HG03095 (cell line): ENCODE data around the gene APOE.
"Not testable (repeated sequence)": the region's sequence is repeated elsewhere in the genome, so short reads cannot be mapped to it uniquely, and the experiment has no call there.

Experiments used
- ATAC-seq: cut with Tn5 transposase; IDR thresholded peaks from one replicate; pipeline ENCODE4 v1.9.1; 2021; ENCODE audit warnings: moderate library complexity; ENCODE audit not compliant: unreplicated experiment

APOE gene

DNA sequence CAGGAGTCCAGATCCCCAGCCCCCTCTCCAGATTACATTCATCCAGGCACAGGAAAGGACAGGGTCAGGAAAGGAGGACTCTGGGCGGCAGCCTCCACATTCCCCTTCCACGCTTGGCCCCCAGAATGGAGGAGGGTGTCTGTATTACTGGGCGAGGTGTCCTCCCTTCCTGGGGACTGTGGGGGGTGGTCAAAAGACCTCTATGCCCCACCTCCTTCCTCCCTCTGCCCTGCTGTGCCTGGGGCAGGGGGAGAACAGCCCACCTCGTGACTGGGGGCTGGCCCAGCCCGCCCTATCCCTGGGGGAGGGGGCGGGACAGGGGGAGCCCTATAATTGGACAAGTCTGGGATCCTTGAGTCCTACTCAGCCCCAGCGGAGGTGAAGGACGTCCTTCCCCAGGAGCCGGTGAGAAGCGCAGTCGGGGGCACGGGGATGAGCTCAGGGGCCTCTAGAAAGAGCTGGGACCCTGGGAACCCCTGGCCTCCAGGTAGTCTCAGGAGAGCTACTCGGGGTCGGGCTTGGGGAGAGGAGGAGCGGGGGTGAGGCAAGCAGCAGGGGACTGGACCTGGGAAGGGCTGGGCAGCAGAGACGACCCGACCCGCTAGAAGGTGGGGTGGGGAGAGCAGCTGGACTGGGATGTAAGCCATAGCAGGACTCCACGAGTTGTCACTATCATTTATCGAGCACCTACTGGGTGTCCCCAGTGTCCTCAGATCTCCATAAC, at the start of gene APOE:
Gene APOE (plus strand): TSS at position 360 of the 724 bp plus-strand sequence. CDS start 829 bp downstream, outside the sequence.
- no peak for ATAC-seq

DNA sequence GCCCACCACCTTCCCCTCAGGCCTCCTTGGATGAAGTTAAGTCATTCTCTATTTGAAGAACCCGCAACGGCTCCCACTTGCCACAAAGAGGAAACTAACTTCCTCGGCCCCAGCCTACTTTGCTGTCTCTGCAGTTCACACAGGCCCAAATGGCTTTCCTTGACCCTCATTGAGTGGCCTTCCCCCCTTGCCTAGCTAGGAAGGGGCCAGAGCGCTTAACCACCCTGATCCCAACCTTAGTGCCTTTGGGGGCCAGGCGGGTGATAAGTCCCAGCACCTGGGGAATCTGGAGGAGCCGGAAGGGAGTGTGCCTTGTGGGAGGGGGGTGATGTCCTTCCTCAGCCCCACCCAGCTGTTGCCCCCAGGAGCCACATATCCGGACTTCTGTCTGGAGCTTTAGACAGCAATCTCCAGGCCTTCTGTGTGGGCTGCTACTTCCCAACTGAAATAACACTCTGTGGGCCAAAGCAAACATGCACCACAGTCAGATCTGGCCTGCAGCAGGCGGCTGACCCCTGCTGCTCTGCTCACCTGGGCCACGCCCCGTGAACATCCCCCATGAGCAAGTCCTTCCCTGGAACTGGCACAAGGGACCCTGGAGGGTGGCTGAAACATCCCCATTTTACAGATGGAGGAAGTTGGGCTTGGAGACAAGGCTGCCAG, 49.0 kb upstream of the APOE start:
- no peak for ATAC-seq

DNA sequence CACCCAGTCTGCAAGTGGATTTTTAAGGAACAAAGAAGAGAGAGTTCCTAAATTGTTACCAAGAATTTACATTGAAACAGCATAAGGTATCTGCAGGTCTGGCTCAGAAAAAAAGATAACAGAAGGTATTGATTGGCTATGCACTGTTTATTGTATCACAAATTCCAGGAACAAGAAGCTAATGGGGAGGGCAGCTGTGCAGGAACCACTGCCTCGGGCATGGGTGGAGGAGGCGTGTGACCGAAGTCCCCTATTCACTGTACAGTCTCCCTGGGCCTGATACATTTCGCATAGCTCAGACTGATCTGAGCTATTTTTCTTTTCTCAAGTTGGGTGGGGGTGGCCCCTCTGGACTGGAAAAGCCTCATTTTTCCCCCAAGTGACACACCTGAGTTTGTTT, 47.8 kb upstream of the APOE start:
- ATAC-seq, result no peak

DNA sequence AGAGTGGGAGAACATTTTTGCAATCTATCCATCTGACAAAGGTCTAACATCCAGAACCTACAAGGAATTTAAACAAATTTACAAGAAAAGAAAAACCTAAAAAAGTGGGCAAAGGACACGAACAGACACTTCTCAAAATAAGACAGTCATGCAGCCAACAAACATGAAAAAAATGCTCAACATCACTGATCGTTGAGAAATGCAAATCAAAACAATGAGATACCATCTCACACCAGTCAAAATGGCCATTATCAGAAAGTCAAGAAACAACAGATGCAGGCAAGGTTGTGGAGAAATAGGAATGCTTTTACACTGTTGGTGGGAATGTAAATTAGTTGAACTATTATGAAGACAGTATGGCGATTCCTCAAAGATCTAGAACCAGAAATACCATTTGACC, 44.0 kb upstream of the APOE start:
- ATAC-seq, result not testable (repeated sequence)

DNA sequence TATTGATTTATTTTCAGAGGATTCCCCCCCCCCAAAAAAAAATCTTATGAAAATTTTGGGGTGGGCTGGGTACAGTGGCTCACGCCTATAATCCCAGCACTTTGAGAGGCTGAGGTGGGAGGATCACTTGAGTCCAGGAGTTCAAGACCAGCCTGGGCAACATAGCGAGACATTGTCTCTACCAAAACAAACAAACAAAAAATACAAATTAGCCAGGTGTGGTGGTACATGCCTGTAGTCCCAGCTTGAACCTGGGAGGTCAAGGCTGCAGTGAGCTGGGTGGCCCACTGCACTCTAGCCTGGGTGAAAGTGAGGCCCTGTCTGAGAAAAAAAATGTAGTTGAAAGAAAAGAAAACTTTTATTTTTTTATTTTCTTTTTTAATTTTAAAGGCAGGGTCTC, 41.6 kb upstream of the APOE start:
- ATAC-seq, result no peak

DNA sequence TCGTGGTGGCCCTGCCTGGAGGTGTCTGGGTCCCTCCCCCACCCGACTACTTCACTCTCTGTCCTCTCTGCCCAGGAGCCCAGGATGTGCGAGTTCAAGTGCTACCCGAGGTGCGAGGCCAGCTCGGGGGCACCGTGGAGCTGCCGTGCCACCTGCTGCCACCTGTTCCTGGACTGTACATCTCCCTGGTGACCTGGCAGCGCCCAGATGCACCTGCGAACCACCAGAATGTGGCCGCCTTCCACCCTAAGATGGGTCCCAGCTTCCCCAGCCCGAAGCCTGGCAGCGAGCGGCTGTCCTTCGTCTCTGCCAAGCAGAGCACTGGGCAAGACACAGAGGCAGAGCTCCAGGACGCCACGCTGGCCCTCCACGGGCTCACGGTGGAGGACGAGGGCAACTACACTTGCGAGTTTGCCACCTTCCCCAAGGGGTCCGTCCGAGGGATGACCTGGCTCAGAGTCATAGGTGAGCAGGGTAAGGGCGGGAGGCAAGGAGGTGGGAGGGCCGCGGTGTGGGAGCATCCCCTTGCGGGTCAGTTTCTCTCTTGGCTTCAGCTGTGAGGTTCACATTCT, 40.3 kb upstream of the APOE start:
- ATAC-seq, result no peak

DNA sequence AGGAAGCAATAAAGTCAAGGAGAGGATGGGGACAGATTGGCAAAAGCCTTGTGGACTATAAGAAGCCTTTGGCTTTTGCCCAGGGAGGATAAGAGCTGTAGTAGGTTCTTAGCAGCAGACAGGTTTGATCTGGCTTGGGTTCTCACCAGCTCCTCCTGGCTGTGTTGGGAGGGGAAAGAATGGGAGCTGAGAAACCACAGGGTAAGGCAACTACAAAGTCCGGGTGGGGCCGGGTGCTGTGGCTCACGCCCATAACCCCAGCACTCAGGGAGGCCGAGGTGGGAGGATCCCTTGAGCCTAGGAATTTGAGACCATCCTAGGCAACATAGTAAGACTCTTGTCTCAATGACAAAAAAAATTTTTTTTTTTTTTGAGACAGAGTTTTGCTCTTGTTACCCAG, 38.9 kb upstream of the APOE start:
- no peak for ATAC-seq

DNA sequence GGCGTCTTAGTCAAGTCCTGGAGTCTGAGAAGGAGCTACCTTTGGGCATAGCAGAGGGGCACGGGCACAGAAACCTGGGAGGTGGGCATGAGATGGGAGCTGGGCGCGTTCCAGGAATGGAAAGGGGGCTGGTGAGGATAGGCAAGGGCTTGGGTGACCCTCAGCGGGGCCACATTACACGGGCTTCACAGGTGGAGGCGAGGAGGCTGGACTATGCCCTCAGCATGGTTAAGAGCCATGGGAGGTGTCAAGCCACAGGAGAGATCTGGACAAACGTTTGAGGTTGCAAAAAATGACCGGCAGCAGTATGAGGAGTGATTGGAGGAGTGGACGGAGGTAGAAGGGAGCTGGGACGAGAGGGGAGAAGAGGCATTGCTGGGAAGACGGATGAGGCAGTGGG, 38.0 kb upstream of the APOE start:
- no peak for ATAC-seq

DNA sequence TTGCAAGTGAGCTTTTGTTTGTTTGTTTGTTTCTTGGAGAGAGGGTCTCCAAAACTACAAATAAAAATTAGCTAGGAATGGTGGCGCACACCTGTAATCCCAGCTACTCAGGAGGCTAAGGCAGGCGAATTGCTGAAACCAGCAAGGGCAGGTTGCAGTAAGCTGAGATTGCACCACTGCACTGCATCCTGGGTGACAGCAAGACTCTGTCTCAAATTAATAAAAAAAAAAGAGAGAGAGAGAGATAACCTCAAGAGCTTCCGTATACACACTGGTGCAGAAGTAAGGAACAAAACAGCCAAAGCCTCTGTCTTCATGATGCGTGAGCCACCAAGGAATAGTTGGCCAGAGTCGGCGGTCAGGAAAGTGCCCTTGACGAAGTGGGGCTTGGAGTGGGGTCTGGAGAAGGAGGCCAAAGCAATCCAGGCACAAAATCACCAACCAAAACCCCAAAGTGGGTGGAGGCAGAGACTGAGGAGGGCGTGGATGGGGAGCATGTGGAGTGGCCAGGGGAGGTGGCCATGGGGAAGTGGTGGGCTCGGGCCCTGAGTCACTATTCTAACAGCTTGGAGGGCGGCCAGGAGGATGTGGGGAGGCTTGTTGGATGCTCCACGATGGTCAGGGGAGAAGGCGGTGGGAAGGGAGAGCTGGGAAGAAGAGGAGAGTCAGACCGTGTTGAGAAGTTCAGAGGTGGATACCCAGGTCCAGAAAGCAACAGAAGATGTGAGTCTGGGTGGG, 35.7 kb upstream of the APOE start:
- ATAC-seq, result no peak

DNA sequence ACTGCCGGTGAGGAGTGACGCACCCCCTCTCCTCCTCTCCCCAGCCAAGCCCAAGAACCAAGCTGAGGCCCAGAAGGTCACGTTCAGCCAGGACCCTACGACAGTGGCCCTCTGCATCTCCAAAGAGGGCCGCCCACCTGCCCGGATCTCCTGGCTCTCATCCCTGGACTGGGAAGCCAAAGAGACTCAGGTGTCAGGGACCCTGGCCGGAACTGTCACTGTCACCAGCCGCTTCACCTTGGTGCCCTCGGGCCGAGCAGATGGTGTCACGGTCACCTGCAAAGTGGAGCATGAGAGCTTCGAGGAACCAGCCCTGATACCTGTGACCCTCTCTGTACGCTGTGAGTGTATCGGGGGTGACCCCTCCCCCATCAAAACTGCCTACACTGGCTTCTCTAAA, 33.8 kb upstream of the APOE start:
- no peak for ATAC-seq

DNA sequence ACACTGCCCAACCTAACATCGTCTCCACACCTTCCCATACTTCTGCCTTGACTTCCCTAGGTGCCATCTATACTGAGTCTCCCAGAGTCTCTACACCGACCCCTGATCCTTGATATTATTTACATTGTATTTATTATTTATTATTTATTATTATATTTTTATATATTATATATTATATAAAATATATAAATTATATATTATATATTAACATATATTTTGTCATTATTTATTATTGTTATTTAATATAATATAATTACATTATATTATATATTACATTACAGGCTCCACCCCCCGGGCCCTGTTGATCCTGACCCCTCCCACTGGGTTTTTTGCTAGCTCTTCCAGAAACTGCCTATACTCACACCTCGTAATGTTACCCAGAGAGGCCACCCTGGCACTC, 32.9 kb upstream of the APOE start:
- no peak for ATAC-seq

DNA sequence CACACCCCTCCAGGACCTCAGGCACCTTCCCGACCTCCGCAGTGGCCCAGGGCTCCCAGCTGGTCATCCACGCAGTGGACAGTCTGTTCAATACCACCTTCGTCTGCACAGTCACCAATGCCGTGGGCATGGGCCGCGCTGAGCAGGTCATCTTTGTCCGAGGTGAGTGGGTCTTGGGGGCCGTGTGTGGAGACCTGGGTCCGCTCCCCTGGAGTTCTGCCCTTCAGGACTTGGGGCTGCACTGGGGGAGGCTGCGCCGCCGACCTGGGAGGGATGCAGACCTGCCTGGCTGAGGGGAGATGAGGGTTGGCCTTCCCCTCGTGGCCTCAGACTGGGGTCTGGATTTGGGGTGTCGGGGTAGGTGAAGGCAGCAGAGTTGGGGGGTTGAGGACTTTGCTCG, 31.3 kb upstream of the APOE start:
- ATAC-seq, result no peak

DNA sequence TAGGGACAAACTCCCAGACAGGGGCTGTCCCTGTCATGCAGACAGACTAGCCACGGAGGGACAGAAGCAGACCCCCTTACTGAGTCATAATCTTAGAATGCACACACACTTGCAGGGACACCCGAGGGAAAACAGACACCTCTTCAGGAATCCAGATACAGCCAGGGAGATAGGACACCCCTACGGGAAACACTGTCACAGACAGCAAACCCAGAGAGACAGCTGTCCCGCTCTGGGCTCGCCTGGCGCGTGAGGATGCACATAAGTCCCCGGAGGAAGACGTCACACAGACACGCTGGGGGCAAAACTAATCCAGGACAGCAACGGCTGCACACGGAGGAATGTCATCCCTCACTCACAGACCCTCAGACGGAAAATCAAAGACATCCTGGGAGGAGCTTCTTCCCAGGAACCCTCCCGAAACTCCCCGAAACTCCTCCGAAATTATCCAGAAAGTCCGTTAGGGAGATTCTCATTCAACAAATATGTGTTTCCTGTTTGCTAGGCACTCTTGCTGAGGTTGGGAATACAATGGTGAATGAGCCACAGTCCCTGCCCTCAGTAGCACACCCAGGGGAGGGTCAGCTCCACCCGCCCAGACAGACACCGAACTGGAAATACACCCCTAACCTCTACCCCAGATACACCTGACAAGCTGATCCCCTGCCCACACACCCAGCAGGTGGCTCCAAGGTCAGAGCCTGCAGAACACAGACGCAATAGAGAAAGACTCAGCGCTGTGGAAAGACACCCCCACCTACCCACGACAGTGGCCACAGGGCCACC, 29.7 kb upstream of the APOE start:
- ATAC-seq, result no peak

DNA sequence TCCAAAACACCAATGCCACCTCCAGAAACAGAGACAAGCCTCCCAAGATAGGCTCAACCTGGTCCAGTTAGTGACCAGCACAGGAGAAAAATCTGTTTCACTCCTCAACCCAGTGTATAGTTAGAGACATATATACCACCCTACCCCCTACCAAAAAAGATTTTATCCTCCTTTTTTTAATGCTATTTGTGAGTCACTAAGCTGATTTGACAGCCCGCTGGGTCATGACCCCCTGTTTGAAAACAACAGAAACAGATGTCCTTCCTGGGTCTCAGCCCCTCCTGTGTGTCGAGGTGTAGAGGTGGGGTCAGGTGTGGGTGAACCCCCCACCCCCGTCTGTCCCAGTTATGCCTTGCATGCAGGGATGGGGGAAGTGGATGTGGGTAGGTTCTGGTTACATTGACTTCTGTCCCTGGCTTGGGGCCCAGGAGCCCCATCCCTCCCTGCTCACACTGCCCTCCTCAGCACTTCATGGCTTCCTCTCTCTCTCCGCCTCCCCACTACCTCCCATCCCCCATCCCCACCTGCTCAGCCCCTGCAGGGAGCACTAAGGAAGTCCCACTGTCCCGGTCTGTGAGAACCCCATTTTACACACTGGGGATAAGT, 28.6 kb upstream of the APOE start:
- no peak for ATAC-seq

DNA sequence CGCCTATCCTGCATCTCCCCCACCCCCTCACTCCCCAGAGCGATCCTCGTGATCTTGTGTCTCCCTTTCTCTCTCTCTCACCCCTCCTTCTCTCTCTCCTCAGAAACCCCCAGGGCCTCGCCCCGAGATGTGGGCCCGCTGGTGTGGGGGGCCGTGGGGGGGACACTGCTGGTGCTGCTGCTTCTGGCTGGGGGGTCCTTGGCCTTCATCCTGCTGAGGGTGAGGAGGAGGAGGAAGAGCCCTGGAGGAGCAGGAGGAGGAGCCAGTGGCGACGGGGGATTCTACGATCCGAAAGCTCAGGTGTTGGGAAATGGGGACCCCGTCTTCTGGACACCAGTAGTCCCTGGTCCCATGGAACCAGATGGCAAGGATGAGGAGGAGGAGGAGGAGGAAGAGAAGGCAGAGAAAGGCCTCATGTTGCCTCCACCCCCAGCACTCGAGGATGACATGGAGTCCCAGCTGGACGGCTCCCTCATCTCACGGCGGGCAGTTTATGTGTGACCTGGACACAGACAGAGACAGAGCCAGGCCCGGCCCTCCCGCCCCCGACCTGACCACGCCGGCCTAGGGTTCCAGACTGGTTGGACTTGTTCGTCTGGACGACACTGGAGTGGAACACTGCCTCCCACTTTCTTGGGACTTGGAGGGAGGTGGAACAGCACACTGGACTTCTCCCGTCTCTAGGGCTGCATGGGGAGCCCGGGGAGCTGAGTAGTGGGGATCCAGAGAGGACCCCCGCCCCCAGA, 27.3 kb upstream of the APOE start:
- ATAC-seq, result no peak

DNA sequence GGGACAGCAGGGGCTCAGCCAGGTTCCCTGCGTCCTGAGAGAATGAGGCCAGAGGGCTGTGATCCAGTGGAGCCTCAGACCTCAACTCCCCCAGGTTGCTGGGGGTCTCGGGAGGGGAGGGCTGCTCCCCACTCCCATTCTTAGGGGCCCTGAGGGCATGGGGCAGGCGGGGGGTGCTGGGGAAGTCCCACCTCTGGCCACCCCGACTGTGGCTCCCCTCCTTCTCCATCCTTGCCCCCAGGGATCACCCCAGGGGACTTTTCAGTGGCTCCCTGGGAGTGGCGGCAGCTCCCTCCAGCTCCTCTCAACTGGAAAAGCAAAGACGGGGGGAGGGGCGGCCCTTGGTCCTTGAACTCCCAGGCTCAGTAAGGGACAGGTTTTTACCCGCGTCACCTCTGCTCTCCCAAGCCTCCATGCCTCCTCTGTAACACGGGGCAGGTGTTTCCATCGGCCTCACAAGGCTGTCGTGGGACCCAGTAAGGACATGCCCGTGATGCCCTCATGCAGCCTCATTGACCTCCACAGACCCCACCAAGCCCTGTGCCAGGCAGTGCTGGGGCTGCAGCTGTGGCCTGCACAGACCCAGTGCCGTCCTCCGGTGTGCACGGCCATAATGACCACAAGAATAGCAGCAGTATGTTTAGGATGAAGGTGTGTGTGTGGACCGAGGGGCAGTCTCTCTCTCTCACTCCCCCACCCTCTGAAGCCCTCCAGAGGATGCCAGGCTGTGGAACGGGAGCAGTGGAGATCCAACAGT, 26.1 kb upstream of the APOE start:
- ATAC-seq, result no peak

DNA sequence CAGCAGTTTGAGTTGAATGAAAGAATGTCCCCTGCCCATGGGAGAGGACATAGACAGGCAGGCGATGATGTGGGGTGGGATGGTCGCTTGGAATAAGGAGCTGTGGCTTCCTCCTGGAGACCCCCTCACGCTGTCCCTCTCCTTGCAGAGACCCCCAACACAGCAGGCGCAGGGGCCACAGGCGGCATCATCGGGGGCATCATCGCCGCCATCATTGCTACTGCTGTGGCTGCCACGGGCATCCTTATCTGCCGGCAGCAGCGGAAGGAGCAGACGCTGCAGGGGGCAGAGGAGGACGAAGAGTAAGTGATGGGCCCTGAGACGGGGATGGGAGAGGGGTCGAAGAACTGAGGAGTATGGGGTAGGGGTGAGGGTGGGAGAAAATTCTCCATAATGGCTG, 23.5 kb upstream of the APOE start:
- no peak for ATAC-seq

DNA sequence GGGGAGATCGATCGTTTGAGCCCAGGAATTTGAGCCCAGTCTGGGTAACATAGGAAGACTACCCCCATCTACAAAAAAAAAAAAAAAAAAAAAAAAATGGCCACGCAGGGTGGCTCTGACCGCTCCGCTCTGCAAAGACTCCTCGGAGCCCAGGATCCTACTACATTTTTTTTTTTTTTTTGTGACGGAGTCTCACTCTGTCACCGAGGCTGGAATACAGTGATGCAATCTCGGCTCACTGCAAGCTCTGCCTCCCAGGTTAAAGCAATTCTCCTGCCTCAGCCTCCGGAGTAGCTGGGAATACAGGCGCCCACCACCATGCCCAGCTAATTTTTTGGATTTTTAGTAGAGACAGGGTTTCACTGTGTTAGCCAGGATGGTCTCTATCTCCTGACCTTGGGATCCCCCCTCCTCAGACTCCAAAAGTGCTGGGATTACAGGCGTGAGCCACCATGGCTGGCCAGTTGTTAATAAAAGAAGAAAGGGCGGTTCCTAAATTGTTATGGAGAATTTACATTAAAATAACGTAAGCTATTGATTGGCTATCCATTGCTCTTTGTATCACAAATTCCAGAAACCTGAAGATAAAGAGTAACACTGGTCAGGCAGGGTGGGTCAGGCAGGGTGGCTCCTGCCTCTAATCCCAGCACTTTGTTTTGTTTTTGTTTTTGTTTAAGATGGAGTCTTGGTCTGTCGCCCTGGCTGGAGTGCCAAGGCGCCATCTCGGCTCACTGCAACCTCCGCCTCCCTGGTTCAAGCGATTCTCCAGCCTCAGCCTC, 22.8 kb upstream of the APOE start:
- not testable (repeated sequence) for ATAC-seq
